GM18909 (cell line): ENCODE data around the gene PTPRD.

Experiments
- ATAC-seq: cut with Tn5 transposase; IDR thresholded peaks from one replicate; pipeline ENCODE4 v1.9.1; 2021; ENCODE audit warnings: mild to moderate bottlenecking; ENCODE audit not compliant: unreplicated experiment, poor library complexity

Gene PTPRD

GRCh38 chr9:9284201-9284600 is 1328.6 kb downstream of the PTPRD start:
- no peak for ATAC-seq

- ATAC-seq, result no peak
Observed at GRCh38 chr9:9283159-9283986, 1329.4 kb downstream of the PTPRD start.

- no peak for ATAC-seq
Observed at GRCh38 chr9:9275601-9276000, 1337.2 kb downstream of the PTPRD start.

- no peak for ATAC-seq
Observed at GRCh38 chr9:9257999-9258498, 1354.8 kb downstream of the PTPRD start.

- ATAC-seq, result no peak
Observed at GRCh38 chr9:9246726-9247125, 1366.1 kb downstream of the PTPRD start.

GRCh38 chr9:9231946-9232345 is 1380.9 kb downstream of the PTPRD start:
- ATAC-seq, result no peak

GRCh38 chr9:9229269-9229668 is 1383.5 kb downstream of the PTPRD start:
- ATAC-seq, result no peak

- no peak for ATAC-seq
Observed at GRCh38 chr9:9223175-9223574, 1389.6 kb downstream of the PTPRD start.

GRCh38 chr9:9222730-9223129 is 1390.1 kb downstream of the PTPRD start:
- no peak for ATAC-seq

GRCh38 chr9:9216934-9217333 is 1395.9 kb downstream of the PTPRD start:
- no peak for ATAC-seq

GRCh38 chr9:9215050-9215449 is 1397.8 kb downstream of the PTPRD start:
- no peak for ATAC-seq

GRCh38 chr9:9214066-9214465 is 1398.7 kb downstream of the PTPRD start:
- ATAC-seq, result no peak

- ATAC-seq, result no peak
Observed at GRCh38 chr9:9212963-9213362, 1399.8 kb downstream of the PTPRD start.

GRCh38 chr9:9202276-9202675 is 1410.5 kb downstream of the PTPRD start:
- no peak for ATAC-seq

- no peak for ATAC-seq
Observed at GRCh38 chr9:9186086-9186485, 1426.7 kb downstream of the PTPRD start.

GRCh38 chr9:9182431-9182830 is 1430.4 kb downstream of the PTPRD start:
- no peak for ATAC-seq

GRCh38 chr9:9177081-9177480 is 1435.7 kb downstream of the PTPRD start:
- no peak for ATAC-seq

- ATAC-seq, result no peak
Observed at GRCh38 chr9:9174358-9174757, 1438.4 kb downstream of the PTPRD start.

GRCh38 chr9:9173264-9173663 is 1439.5 kb downstream of the PTPRD start:
- ATAC-seq, result no peak

- no peak for ATAC-seq
Observed at GRCh38 chr9:9170439-9171134, 1442.2 kb downstream of the PTPRD start.

- no peak for ATAC-seq
Observed at GRCh38 chr9:9142001-9142400, 1470.8 kb downstream of the PTPRD start.

- no peak for ATAC-seq
Observed at GRCh38 chr9:9133526-9133925, 1479.3 kb downstream of the PTPRD start.
